ENCODE results near the gene HOGA1.

DNA sequence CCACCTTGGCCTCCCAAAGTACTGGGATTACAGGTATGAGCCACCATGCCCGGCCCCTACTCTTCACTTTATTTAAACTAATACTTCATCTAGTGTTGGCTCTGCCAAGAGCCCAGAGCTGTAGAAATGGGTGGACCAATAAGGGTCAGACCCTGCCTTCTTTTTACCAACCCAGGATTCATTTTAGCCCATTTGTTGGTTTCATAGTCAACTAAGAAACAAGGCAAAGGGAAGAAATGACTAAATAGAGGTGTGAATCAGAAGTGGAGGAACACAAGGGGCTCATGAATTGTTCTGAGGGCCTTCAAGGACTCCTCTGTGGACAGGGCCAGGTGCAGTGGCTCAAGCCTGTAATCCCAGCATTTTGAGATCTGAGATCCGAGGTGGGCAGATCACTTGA is 10.5 kb upstream of the HOGA1 start:
- TF ChIP-seq, protein P1, sequence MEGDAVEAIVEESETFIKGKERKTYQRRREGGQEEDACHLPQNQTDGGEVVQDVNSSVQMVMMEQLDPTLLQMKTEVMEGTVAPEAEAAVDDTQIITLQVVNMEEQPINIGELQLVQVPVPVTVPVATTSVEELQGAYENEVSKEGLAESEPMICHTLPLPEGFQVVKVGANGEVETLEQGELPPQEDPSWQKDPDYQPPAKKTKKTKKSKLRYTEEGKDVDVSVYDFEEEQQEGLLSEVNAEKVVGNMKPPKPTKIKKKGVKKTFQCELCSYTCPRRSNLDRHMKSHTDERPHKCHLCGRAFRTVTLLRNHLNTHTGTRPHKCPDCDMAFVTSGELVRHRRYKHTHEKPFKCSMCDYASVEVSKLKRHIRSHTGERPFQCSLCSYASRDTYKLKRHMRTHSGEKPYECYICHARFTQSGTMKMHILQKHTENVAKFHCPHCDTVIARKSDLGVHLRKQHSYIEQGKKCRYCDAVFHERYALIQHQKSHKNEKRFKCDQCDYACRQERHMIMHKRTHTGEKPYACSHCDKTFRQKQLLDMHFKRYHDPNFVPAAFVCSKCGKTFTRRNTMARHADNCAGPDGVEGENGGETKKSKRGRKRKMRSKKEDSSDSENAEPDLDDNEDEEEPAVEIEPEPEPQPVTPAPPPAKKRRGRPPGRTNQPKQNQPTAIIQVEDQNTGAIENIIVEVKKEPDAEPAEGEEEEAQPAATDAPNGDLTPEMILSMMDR (IDR thresholded peaks at IDR 0.05), result no peak
- TF ChIP-seq POLR2A (IDR thresholded peaks at IDR 0.05), result no peak

Measured in adrenal gland (tissue), 5 donors.